GM23338 (cell line): ENCODE data around the gene S100A13. TPM values are rescaled to one million over a fixed set of nuclear protein-coding genes. Genes with fewer than 3 reads are reported as not detected.

Experiments used
- ATAC-seq: fragments of 200-7000 bp; cut with Tn5 transposase; 3 replicates; pipeline ENCODE4 v1.9.1; 2020
- DNase-seq: peaks from one replicate; pipeline ENCODE4 v3.0.0-alpha.2; 2015; ENCODE audit warnings: low spot score
- H2AFZ ChIP-seq: fragments of 200-600 bp; sonication (generic); 2 replicates; pipeline ENCODE4 v1.8.0; 2016; ENCODE audit warnings: antibody characterized with exemption, mild to moderate bottlenecking, moderate library complexity
- H3F3A ChIP-seq: fragments of 200-600 bp; sonication (generic); replicated peaks from 2 replicates; pipeline ENCODE4 v1.8.0; 2017; ENCODE audit warnings: antibody characterized with exemption, mixed run types, low read depth
- H3K27ac ChIP-seq: fragments of 200-600 bp; sonication (generic); 2 replicates; pipeline ENCODE4 v1.6.1; 2016; ENCODE audit warnings: low read depth
- H3K27me3 ChIP-seq: fragments of 200-600 bp; sonication (generic); 2 replicates; pipeline ENCODE4 v1.8.0; 2016; ENCODE audit warnings: mild to moderate bottlenecking, mixed run types, moderate library complexity; ENCODE audit not compliant: insufficient read depth
- H3K36me3 ChIP-seq: fragments of 200-600 bp; sonication (generic); 2 replicates; pipeline ENCODE4 v1.8.0; 2016; ENCODE audit warnings: mild to moderate bottlenecking; ENCODE audit not compliant: insufficient read depth
- H3K4me1 ChIP-seq: fragments of 200-600 bp; sonication (generic); 2 replicates; pipeline ENCODE4 v1.8.0; 2016; ENCODE audit warnings: mild to moderate bottlenecking, moderate library complexity; ENCODE audit not compliant: insufficient read depth
- H3K4me2 ChIP-seq: fragments of 200-600 bp; sonication (generic); 2 replicates; pipeline ENCODE4 v1.7.1; 2017; ENCODE audit warnings: mixed run types
- H3K4me3 ChIP-seq: fragments of 200-600 bp; sonication (generic); 2 replicates; pipeline ENCODE4 v1.6.1; 2016; ENCODE audit warnings: mixed run types
- H3K79me2 ChIP-seq: fragments of 200-600 bp; sonication (generic); replicated peaks from 2 replicates; pipeline ENCODE4 v1.8.0; 2017; ENCODE audit warnings: mild to moderate bottlenecking; ENCODE audit not compliant: insufficient read depth
- H3K9me2 ChIP-seq: fragments of 200-600 bp; sonication (generic); 2 replicates; pipeline ENCODE4 v1.8.0; 2017; ENCODE audit not compliant: insufficient read depth
- H4K20me1 ChIP-seq: fragments of 200-600 bp; sonication (generic); replicated peaks from 2 replicates; pipeline ENCODE4 v1.8.0; 2017; ENCODE audit warnings: mild to moderate bottlenecking; ENCODE audit not compliant: insufficient read depth
- H3K27ac Mint-ChIP-seq: 2 replicates; pipeline ENCODE4 v1.8.0; 2020; ENCODE audit warnings: inconsistent platforms, mild to moderate bottlenecking, moderate library complexity, mixed read lengths
- H3K27me3 Mint-ChIP-seq: 3 replicates; pipeline ENCODE4 v1.8.0; 2022; ENCODE audit warnings: low read depth, mild to moderate bottlenecking, moderate library complexity, mixed read lengths, inconsistent platforms; ENCODE audit not compliant: insufficient read depth, poor library complexity
- H3K36me3 Mint-ChIP-seq: 3 replicates; pipeline ENCODE4 v1.8.0; 2021; ENCODE audit warnings: low read depth, mild to moderate bottlenecking, inconsistent platforms, moderate library complexity, mixed read lengths
- H3K4me1 Mint-ChIP-seq: 3 replicates; pipeline ENCODE4 v1.8.0; 2020; ENCODE audit warnings: mild to moderate bottlenecking, inconsistent platforms, mixed read lengths
- H3K4me3 Mint-ChIP-seq: 3 replicates; pipeline ENCODE4 v1.8.0; 2021; ENCODE audit warnings: moderate library complexity, mild to moderate bottlenecking, inconsistent platforms, mixed read lengths
- H3K9me3 Mint-ChIP-seq: 3 replicates; pipeline ENCODE4 v1.8.0; 2020; ENCODE audit warnings: moderate library complexity, mild to moderate bottlenecking, inconsistent platforms, mixed read lengths
- CREB1 ChIP-seq: fragments of 250-450 bp; sonication (Bioruptor Pico); IDR thresholded peaks from 2 replicates; pipeline ENCODE4 v1.5.0; 2020; ENCODE audit warnings: low read depth, mild to moderate bottlenecking, moderate library complexity
- ETS1 ChIP-seq: IDR thresholded peaks from 2 replicates; pipeline ENCODE4 v1.6.1; 2016; ENCODE audit warnings: antibody characterized with exemption
- EZH2 ChIP-seq: fragments of 200-600 bp; sonication (generic); IDR thresholded peaks from one replicate; pipeline ENCODE4 v1.8.0; 2017; ENCODE audit warnings: antibody characterized with exemption, mild to moderate bottlenecking, low read depth; ENCODE audit not compliant: unreplicated experiment
- EZH2phosphoT487 ChIP-seq: fragments of 200-600 bp; sonication (generic); IDR thresholded peaks from one replicate; pipeline ENCODE4 v1.8.1; 2018; ENCODE audit warnings: antibody characterized with exemption; ENCODE audit not compliant: unreplicated experiment
- NANOG ChIP-seq: IDR thresholded peaks from 2 replicates; pipeline ENCODE4 v1.6.1; 2016; ENCODE audit warnings: antibody characterized with exemption, borderline replicate concordance
- REST ChIP-seq: IDR thresholded peaks from one replicate; pipeline ENCODE4 v1.6.1; 2018; ENCODE audit warnings: antibody characterized with exemption; ENCODE audit not compliant: unreplicated experiment
- STAT1 ChIP-seq: IDR thresholded peaks from one replicate; pipeline ENCODE4 v1.6.1; 2016; ENCODE audit warnings: antibody characterized with exemption; ENCODE audit not compliant: unreplicated experiment
- ZNF331 ChIP-seq: fragments of 250-450 bp; sonication (Bioruptor Pico); IDR thresholded peaks from 2 replicates; pipeline ENCODE4 v1.5.0; 2020; ENCODE audit warnings: low read depth, mild to moderate bottlenecking, moderate library complexity
- polyA plus RNA-seq: library from polyadenylated mRNA; unstranded; fragments of >200 nt; fragmentation: Nextera tagmentation; extraction: Ambion mirVana; gene quantifications from 2 replicates; pipeline ENCODE4 v1.2.1, GENCODE V29; 2016
- total RNA-seq: library from RNA; depleted of rRNA; stranded (reverse); fragments of >200 nt; shearing (Covaris generic); gene quantifications from 2 replicates; pipeline ENCODE4 v1.2.3, GENCODE V29; 2014

Gene S100A13
- total and polyA plus RNA-seq, 2 experiments from 2014 or later, result 32.7 to 165 TPM

- no peak for TF ChIP-seq REST
- no peak for TF ChIP-seq STAT1
- no peak for TF ChIP-seq EZH2
- no peak for TF ChIP-seq CREB1 (CRISPR knock-in tag)
- TF ChIP-seq ZNF331 (CRISPR knock-in tag), result no peak
- TF ChIP-seq EZH2phosphoT487, result no peak
- no peak for TF ChIP-seq NANOG
These were observed 13.0 kb downstream of the S100A13 start (continued) for GRCh38 chr1:153614189-153614900.

GRCh38 chr1:153613406-153613805 is 13.9 kb downstream of the S100A13 start:
- no peak overlapping the region for H3K27ac Mint-ChIP-seq
- Histone ChIP-seq H4K20me1 (no peaks in the 10 kb centered on the region), H3K27ac (no peak overlapping the region), H3F3A (no peaks in the 10 kb centered on the region; the same call in 1 of the 2 replicates), H3K79me2 (no peaks in the 10 kb centered on the region), H2AFZ (peak overlapping the region; percentile 85), H3K4me3 (no peak overlapping the region), H3K4me1 (peaks cover 26% of the 10 kb centered on the region), H3K27me3 (no peaks in the 10 kb centered on the region), H3K4me2 (peak overlapping the region; percentile 69; the same call in 1 of the 2 replicates), H3K36me3 (no peaks in the 10 kb centered on the region), H3K9me2 (no peaks in the 10 kb centered on the region)
- DNase-seq (no peak), ATAC-seq (no peak)
- peaks cover 53% of the 10 kb centered on the region for H3K4me1 Mint-ChIP-seq
- TF ChIP-seq ETS1, result no peak
- H3K9me3 Mint-ChIP-seq, result no peaks in the 10 kb centered on the region
- H3K36me3 Mint-ChIP-seq, result peaks cover 2% of the 10 kb centered on the region; the same call in 2 of the 3 replicates
- H3K27me3 Mint-ChIP-seq, result peaks cover 20% of the 10 kb centered on the region
- no peak overlapping the region for H3K4me3 Mint-ChIP-seq
